LNCAP (cell line): ENCODE data around the gene PCDH12.

Source experiments
- TF ChIP-seq, protein P1 (sequence below): fragments of 450-650 bp; IDR thresholded peaks from 2 replicates; pipeline ENCODE4 v1.5.1; 2017; ENCODE audit warnings: mild to moderate bottlenecking

Gene PCDH12

GRCh38 chr5:141931694-141932093 lies 26.3 kb downstream of the PCDH12 start:
- TF ChIP-seq, protein P1, sequence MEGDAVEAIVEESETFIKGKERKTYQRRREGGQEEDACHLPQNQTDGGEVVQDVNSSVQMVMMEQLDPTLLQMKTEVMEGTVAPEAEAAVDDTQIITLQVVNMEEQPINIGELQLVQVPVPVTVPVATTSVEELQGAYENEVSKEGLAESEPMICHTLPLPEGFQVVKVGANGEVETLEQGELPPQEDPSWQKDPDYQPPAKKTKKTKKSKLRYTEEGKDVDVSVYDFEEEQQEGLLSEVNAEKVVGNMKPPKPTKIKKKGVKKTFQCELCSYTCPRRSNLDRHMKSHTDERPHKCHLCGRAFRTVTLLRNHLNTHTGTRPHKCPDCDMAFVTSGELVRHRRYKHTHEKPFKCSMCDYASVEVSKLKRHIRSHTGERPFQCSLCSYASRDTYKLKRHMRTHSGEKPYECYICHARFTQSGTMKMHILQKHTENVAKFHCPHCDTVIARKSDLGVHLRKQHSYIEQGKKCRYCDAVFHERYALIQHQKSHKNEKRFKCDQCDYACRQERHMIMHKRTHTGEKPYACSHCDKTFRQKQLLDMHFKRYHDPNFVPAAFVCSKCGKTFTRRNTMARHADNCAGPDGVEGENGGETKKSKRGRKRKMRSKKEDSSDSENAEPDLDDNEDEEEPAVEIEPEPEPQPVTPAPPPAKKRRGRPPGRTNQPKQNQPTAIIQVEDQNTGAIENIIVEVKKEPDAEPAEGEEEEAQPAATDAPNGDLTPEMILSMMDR = no peak

DNA sequence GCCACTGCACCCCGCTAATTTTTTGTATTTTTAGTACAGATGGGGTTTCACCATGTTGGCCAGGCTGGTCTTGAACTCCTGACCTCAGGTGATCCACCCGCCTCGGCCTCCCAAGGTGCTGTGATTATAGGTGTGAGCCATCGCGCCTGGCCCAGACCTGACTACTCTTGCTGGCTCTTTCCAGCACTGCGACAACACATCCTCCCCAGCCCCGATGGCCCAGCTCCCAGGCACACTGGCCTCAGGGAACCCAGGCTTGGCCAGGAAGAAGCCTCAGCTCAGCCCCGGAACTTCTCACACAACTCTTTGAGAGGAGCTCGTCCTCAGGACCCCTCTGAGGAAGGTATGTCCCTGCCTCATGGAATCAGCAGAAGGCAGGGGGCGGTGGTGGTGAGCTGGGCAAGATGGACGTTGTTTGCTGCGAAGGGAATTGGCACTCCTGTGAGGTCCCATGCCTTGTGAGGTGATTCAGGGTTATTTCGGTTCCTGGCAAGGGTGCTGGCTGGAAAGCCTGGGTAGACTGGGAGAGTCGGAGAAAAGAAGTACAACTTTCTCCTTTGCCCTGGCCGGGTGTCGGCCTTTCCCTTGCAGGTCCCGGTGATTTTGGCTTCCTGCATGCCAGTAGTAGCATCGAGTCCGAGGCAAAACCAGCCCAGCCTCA lies 28.5 kb downstream of the PCDH12 start:
- TF ChIP-seq, protein P1 = no peak

GRCh38 chr5:141928051-141928450 lies 30.0 kb downstream of the PCDH12 start:
- TF ChIP-seq, protein P1 = no peak

- TF ChIP-seq, protein P1 = no peak
Observed at GRCh38 chr5:141926434-141926833, 31.6 kb downstream of the PCDH12 start.

GRCh38 chr5:141923448-141924313 lies 34.3 kb downstream of the PCDH12 start, which contains the start of gene DELE1:
DELE1 (plus strand) TSS chr5:141923871; CDS start chr5:141923942, 71 bp downstream.
- TF ChIP-seq, protein P1 = no peak

DNA sequence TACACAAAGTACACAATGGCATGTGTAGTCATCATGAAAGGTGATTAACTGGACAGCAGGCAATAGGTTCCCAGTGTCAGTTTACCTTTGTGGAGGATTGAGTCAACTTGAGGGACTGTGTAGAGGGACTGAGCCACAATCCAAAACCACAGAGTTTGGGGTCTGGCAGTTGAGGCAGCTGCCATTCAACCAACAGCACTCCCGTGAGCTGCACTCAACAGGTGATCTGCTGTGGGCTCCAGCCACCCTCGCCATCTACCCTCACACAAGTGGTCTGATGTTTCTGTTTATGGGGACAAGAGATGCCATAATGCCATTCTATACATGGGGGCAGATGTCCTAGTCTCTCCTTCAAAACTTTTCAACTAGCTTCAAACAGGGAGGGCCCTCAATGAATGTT lies 37.2 kb downstream of the PCDH12 start:
- TF ChIP-seq, protein P1 = no peak

DNA sequence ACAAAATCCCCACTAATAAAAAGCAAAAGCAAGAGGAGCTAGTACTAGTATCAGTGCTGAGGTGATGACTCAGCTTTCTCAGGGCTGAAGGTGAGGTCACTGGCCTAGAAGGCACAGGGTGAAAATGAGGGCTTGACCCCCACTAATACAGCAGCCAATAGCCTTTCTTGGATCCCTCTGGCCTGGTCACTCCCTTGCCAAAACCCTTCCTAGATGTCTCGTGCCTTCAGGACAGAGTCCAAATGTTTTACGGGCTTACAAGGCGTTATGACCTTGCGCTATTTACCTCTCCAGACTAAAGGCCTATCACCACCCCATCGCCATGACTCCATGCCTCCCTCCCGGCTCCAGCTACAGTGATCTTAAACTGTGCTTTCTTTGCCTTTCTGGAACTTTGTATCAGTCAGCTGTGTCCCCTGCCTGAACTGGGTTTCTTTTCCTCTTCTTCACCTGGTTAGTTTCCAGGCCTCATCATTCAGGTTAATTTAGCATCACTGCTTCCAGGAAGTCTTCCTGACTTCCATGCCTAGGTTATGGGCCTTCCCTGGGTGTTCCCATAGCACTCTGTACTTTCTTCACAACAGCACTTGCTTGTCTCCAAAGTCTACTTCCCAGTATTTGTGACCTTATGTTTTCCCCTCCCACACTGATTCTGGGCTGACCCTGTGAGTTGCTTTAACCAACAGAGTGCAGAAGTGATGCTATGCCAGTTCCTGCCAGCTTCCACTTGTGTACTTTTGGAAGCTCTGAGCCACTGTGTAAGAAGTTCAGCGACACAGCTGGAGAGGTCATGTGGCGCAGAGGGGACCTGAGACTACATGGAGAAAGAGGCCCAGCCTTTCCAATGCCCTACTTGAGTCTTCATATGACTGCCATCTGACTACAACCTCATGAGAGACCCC lies 38.5 kb downstream of the PCDH12 start:
- TF ChIP-seq, protein P1 = no peak
